CD14-positive monocyte (primary cell): ENCODE data around the gene SLC1A7. TPM values are rescaled to one million over a fixed set of nuclear protein-coding genes. Genes with fewer than 3 reads are reported as not detected.
"Not testable (repeated sequence)": the region's sequence is repeated elsewhere in the genome, so short reads cannot be mapped to it uniquely, and the experiment has no call there.

Experiments
- DNase-seq, 3 donors: peaks; one replicate each; pipeline ENCODE4 v3.0.0-alpha.2; 2011 to 2022
- H2AFZ ChIP-seq: 2 replicates; pipeline ENCODE4 v1.6.0; 2012; ENCODE audit warnings: mild to moderate bottlenecking, low read depth, low read length, inconsistent platforms; ENCODE audit not compliant: insufficient read depth, poor library complexity, severe bottlenecking
- H3K27ac ChIP-seq, 2 donors: 1 replicate in 1 of 2; 2 replicates in 1 of 2; pipeline ENCODE4 v1.5.1; 2012 to 2013; ENCODE audit warnings: low read length in 2 of 2, control low read depth in 1 of 2, inconsistent platforms in 1 of 2, low read depth in 1 of 2, mild to moderate bottlenecking in 1 of 2
- H3K27me3 ChIP-seq, 2 donors: one replicate each; pipeline versions ENCODE4 v1.6.0 to v1.6.1; 2011 to 2013; ENCODE audit warnings: low read length in 2 of 2; ENCODE audit not compliant: control insufficient read depth in 2 of 2, insufficient read depth in 2 of 2
- H3K36me3 ChIP-seq, 2 donors: replicated peaks in 1 of 2; 1 replicate in 1 of 2; 2 replicates in 1 of 2; pipeline versions ENCODE4 v1.5.1 to v1.6.1; 2012 to 2013; ENCODE audit warnings: low read length in 2 of 2, control low read depth in 1 of 2, inconsistent platforms in 1 of 2, mild to moderate bottlenecking in 1 of 2; ENCODE audit not compliant: insufficient read depth in 2 of 2, control insufficient read depth in 1 of 2
- H3K4me1 ChIP-seq, 2 donors: 1 replicate in 1 of 2; 2 replicates in 1 of 2; pipeline versions ENCODE4 v1.5.1 to v1.6.1; 2012 to 2013; ENCODE audit warnings: low read length in 2 of 2, control low read depth in 1 of 2, inconsistent platforms in 1 of 2, mild to moderate bottlenecking in 1 of 2, moderate library complexity in 1 of 2; ENCODE audit not compliant: insufficient read depth in 2 of 2, control insufficient read depth in 1 of 2
- H3K4me2 ChIP-seq: replicated peaks from 2 replicates; pipeline ENCODE3; 2012; ENCODE audit warnings: low read length, moderate library complexity, mild to moderate bottlenecking; ENCODE audit not compliant: poor library complexity, severe bottlenecking; ENCODE audit errors: extremely low read depth
- H3K4me3 ChIP-seq, 3 experiments: fragments of 200-600 bp in 1 of 3; sonication (generic) in 1 of 3; replicated peaks in 1 of 3; 1 replicate in 2 of 3; 2 replicates in 1 of 3; pipeline ENCODE4 v1.5.1; 2011 to 2013; ENCODE audit warnings: low read length in 3 of 3, mild to moderate bottlenecking in 3 of 3, control low read depth in 2 of 3, low read depth in 2 of 3, inconsistent platforms in 1 of 3, moderate library complexity in 1 of 3
- H3K79me2 ChIP-seq: 2 replicates; pipeline ENCODE4 v1.6.0; 2012; ENCODE audit warnings: mild to moderate bottlenecking, control low read depth, inconsistent platforms, low read length, moderate library complexity; ENCODE audit not compliant: insufficient read depth
- H3K9ac ChIP-seq: 2 replicates; pipeline ENCODE4 v1.6.0; 2017; ENCODE audit warnings: low read length, mild to moderate bottlenecking; ENCODE audit not compliant: insufficient read depth, poor library complexity, severe bottlenecking
- H3K9me3 ChIP-seq, 2 donors: replicated peaks in 1 of 2; 1 replicate in 1 of 2; 2 replicates in 1 of 2; pipeline versions ENCODE4 v1.5.1 to v1.6.1; 2012 to 2013; ENCODE audit warnings: low read length in 2 of 2, control low read depth in 1 of 2; ENCODE audit not compliant: control insufficient read depth in 1 of 2, insufficient read depth in 1 of 2
- H4K20me1 ChIP-seq: 2 replicates; pipeline ENCODE4 v1.6.0; 2012; ENCODE audit warnings: mild to moderate bottlenecking, low read length, control low read depth, moderate library complexity; ENCODE audit not compliant: insufficient read depth
- H3K27ac Mint-ChIP-seq, 7 donors: one replicate each; pipeline ENCODE4 v1.8.0; 2020; ENCODE audit warnings: mild to moderate bottlenecking in 7 of 7, mixed read lengths in 7 of 7, moderate library complexity in 6 of 7, inconsistent platforms in 2 of 7
- H3K27me3 Mint-ChIP-seq, 3 donors: one replicate each; pipeline ENCODE4 v1.8.0; 2021 to 2022; ENCODE audit warnings: low read depth in 3 of 3, mild to moderate bottlenecking in 3 of 3, mixed read lengths in 3 of 3, moderate library complexity in 3 of 3, inconsistent platforms in 1 of 3
- H3K36me3 Mint-ChIP-seq, 2 donors: one replicate each; pipeline ENCODE4 v1.8.0; 2020; ENCODE audit warnings: mixed read lengths in 2 of 2, inconsistent platforms in 1 of 2, mild to moderate bottlenecking in 1 of 2
- H3K4me1 Mint-ChIP-seq: one replicate; pipeline ENCODE4 v1.8.0; 2020; ENCODE audit warnings: mild to moderate bottlenecking, mixed read lengths
- H3K4me3 Mint-ChIP-seq, 2 donors: one replicate each; pipeline ENCODE4 v1.8.0; 2020; ENCODE audit warnings: mild to moderate bottlenecking in 2 of 2, mixed read lengths in 2 of 2, moderate library complexity in 1 of 2
- H3K9me3 Mint-ChIP-seq, 7 donors: one replicate each; pipeline ENCODE4 v1.8.0; 2020 to 2022; ENCODE audit warnings: mixed read lengths in 7 of 7, mild to moderate bottlenecking in 6 of 7, moderate library complexity in 6 of 7, inconsistent platforms in 2 of 7
- CTCF ChIP-seq: fragments of 200-600 bp; IDR thresholded peaks from one replicate; pipeline ENCODE4 v1.8.0; 2022; ENCODE audit warnings: antibody characterized with exemption, mild to moderate bottlenecking
- WGBS: methylation state at CpG from one replicate; pipeline ENCODE4 v1.1.5; 2013; ENCODE audit warnings: missing lambda C conversion rate; ENCODE audit not compliant: insufficient coverage; 5-methylcytosine and 5-hydroxymethylcytosine counted together
- intact Hi-C, 2 donors: fragments of 100-400 bp; cut with micrococcal nuclease; formaldehyde crosslinking; loops; one replicate each; pipeline versions ENCODE4 v1.15.0 to v1.15.1; 2023
- polyA plus RNA-seq, 3 donors: library from polyadenylated mRNA; depleted of rRNA in 1 of 3; unstranded in 2 of 3; stranded (reverse) in 1 of 3; fragments of 300-500 nt in 2 of 3; fragments of >200 nt in 1 of 3; fragmentation: Illumina TruSeq in 2 of 3; gene quantifications; 1 replicate in 2 of 3; 2 replicates in 1 of 3; pipeline ENCODE4 v1.2.3, GENCODE V29; 2012 to 2021

SLC1A7 gene
- polyA plus RNA-seq, 3 donors: not detected

- DNase-seq, H3K36me3 ChIP-seq, H3K4me3 Mint-ChIP-seq, H3K27ac Mint-ChIP-seq, H3K4me1 Mint-ChIP-seq, H3K36me3 Mint-ChIP-seq, H3K9ac ChIP-seq, H4K20me1 ChIP-seq, H3K79me2 ChIP-seq, H3K27ac ChIP-seq, intact Hi-C loops, H3K27me3 ChIP-seq, H3K4me2 ChIP-seq, H3K4me3 ChIP-seq, H3K9me3 Mint-ChIP-seq, H3K27me3 Mint-ChIP-seq, H3K9me3 ChIP-seq, H3K4me1 ChIP-seq, H2AFZ ChIP-seq: not testable (repeated sequence)
- WGBS: no CpG with 5 or more reads among the region's 2 CpGs
- TF ChIP-seq CTCF: peak; percentile 64
These were observed 43.5 kb upstream of the SLC1A7 start for GRCh38 chr1:53185955-53186297.

GRCh38 chr1:53183095-53183990 lies 40.9 kb upstream of the SLC1A7 start:
- Mint-ChIP-seq H3K9me3 (no peaks in the 10 kb centered on the region), H3K4me3 (no peak overlapping the region), H3K27me3 (peaks cover 0 to 7% (median 2%) of the 10 kb centered on the region in 3 donors), H3K4me1 (no peaks in the 10 kb centered on the region), H3K27ac (no peak overlapping the region), H3K36me3 (no peaks in the 10 kb centered on the region)
- intact Hi-C loops: no loop called here
- Histone ChIP-seq H3K79me2 (no peaks in the 10 kb centered on the region), H3K4me2 (no peak overlapping the region), H2AFZ (peak overlapping the region; percentile 30), H3K27ac (no peak overlapping the region), H3K9me3 (peaks cover 0 to 6% of the 10 kb centered on the region in 2 donors), H3K9ac (no peak overlapping the region), H3K4me3 (no peak overlapping the region), H4K20me1 (no peaks in the 10 kb centered on the region), H3K36me3 (no peaks in the 10 kb centered on the region), H3K4me1 (no peaks in the 10 kb centered on the region), H3K27me3 (no peaks in the 10 kb centered on the region)
- no peak for TF ChIP-seq CTCF
- DNase-seq: no peak
- WGBS: 92% methylated on average over 5 of the region's 6 CpGs
